Left ventricle myocardium superior (tissue), 1 donor: ENCODE measurements around the gene PDE1C. TPM values are rescaled to one million over a fixed set of nuclear protein-coding genes. Genes with fewer than 3 reads are reported as not detected.

ENCODE experiments used
- ATAC-seq: fragments of 200-7000 bp; cut with Tn5 transposase; one replicate; pipeline ENCODE4 v1.9.1; 2020; ENCODE audit warnings: mild to moderate bottlenecking, moderate library complexity
- DNase-seq: peaks from one replicate; pipeline ENCODE4 v3.0.0-alpha.2; 2020
- intact Hi-C: fragments of 100-400 bp; cut with micrococcal nuclease; formaldehyde crosslinking; loops from one replicate; pipeline ENCODE4 v1.11.0; 2022
- total RNA-seq: library from RNA; stranded (reverse); fragmentation: NEBNext Ultra II Directional; extraction: Animal tissue kit (Norgen Biotek cat#: 25700); gene quantifications from one replicate; pipeline ENCODE4 v1.2.1, GENCODE V29; 2021
- donor health status: DM: no; HTN: yes; CAD: no; lungs with severe emphysema.

Gene PDE1C
- total RNA-seq, 1 donor from 2014 or later, result 192 TPM

DNA sequence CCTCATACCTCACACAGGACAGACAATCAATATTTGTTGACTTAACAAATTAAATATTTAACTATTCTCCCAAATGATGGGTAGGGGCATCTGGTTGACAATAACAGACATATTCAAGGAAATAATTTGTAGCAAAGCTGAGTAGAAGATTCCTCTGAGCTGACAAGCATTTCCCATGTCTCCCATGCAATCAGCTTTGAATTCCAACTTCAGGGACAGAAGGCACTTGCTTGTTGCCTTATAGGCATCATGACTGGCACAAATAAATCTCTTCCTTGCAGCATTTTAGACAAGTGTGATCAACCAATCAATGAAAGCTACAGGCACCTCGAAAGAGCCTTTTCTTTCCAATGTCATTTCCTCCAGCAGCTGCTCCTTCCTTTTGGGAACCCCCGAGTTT is 146.0 kb downstream of the PDE1C start:
- ATAC-seq (no peak), DNase-seq (no peak)
- intact Hi-C loops, result no loop called here

DNA sequence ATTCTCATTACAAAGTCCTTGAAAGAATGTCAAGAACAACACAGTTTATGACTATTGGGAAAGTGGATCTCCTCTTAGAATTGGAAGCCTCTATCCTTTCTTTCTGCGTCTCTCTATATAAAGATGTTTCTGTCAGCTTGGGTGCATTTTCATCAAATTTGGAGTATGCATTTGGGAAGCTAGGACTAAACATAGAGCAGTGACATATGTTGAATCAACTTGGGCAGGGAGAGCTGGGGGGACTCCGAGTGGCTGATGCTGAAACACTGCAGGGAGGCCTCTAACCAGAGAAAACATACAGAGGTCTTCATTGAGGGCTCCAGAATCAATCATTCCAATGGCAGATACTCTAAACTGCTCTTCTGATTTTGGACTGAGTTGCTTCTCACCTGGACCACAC is 147.4 kb downstream of the PDE1C start:
- DNase-seq (no peak), ATAC-seq (no peak)
- intact Hi-C loops, result no loop called here

DNA sequence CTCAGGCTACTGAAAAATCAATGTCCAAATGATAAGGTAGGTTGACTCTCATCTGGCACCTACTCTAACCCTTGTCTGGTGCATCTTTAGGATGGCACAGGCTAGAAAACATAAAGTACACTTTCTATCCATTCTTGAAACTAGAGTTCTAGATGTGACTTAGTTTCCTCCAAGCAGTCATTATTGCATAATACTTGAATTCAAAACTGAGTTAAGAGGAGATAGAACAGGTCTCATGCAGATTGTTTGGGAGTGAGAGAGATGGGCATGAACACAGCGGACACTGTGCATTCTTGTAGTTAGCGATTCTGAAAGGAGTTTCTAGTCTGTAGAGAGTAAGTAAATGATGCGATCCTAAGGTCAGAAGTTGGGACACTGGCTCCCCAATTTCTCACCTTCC is 149.2 kb downstream of the PDE1C start:
- ATAC-seq (no peak), DNase-seq (no peak)
- intact Hi-C loops, result no loop called here

DNA sequence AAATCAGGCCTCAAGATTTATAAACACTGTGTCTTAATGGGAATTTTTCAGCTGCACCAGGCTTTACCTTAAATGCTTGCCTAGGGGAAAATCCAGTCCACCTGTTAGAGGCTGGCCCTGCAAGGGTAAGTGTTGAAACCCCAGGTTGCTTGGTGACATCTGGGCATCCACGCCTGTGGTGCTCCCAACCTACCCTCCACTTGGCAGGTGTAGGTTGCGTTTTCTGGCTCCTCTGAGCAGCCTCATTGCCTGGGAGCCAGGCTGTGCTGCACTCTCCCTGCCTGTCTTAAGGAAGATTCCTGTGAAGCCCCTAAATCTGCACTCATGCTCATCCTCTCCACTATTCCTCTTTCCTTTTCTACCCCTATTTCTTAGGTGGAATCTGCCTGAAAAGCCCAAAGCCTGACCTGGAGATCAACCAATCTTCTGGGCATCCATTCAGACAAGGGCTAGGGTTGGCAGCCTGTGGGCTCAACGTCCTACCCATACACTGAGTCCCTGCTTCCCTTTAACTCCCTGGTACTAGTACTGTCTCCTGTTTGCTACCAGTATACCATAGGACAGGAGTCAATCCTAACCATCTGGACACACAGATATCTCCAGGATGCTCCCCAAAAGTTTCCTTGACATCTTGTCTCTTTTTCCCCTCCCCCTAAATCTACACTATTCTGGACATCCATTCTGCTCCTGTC is 150.4 kb downstream of the PDE1C start:
- DNase-seq (no peak), ATAC-seq (peak; percentile 61)

DNA sequence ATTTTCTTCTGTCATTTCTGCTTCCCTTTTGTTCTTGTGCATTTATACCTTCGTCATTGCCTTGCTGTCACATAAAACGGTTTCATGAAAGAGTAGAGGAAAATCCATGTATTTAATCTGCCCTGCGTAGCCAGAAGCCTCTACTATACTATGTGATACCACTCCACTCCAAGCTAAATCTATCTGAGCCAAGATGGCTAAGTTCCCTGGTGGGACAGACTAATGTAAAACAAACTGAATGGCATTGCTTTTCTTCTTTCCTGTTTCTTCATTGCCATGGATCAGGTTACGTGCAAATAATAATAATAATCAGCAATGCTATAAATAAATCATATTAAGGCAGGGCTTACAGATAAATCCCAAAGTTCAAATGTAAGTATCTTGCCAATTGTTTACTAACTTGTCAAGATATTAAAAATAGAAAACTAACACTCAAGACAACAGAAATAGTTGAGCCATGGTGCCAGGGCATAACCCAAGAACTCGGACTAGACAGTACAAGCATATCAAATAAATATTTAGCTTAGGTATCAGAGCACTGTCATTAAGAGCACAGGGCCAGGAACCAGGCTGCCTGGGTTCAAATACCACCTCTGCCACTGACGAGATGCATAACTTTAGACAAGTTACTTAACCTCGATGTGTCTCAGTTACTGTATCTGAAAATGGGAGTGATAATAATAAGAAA is 151.4 kb downstream of the PDE1C start:
- intact Hi-C loops, result no loop called here
- DNase-seq (no peak), ATAC-seq (peak; percentile 80)

More for the DNA sequence above, 150.4 kb downstream of the PDE1C start:
- intact Hi-C loops, result no loop called here

DNA sequence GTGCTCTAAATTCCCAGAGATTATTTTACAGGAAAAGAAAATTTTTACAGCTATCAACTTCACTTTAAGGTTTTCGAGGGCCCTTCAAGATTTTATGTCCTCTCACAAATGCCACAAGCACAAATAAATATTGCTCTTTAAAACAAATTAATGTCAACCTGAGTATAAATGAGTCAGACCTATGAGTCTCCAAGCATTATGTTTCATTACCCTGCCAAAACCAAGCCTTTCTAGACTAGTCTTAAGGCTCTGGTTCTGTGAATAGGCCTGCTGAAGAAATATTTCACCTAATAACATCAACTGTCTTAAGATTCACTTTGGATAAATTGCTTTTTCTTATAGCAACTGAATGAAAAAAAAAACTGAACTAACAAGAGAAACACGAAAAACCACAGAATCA is 153.0 kb downstream of the PDE1C start:
- DNase-seq (no peak), ATAC-seq (no peak)
- intact Hi-C loops, result no loop called here

DNA sequence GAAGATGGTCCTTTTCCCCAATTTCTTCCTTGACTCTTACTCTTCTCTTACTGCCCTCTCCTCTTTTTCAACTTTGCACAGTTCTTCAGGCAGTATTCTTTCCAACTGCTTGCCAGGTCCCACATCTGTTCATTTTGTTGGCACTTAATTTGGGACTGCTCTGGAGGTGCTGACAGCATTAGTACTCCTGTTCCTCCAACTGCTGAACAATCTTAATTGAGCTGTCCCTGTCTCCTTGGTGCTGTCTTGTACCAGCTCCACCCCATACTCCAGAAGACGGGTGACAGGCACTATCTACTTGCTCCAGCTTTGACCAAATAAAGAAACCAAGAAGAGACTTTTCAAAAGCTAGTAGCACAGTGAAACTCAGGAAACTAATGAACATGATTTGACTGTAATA is 160.0 kb downstream of the PDE1C start:
- intact Hi-C loops, result no loop called here
- DNase-seq (no peak), ATAC-seq (peak; percentile 75)

DNA sequence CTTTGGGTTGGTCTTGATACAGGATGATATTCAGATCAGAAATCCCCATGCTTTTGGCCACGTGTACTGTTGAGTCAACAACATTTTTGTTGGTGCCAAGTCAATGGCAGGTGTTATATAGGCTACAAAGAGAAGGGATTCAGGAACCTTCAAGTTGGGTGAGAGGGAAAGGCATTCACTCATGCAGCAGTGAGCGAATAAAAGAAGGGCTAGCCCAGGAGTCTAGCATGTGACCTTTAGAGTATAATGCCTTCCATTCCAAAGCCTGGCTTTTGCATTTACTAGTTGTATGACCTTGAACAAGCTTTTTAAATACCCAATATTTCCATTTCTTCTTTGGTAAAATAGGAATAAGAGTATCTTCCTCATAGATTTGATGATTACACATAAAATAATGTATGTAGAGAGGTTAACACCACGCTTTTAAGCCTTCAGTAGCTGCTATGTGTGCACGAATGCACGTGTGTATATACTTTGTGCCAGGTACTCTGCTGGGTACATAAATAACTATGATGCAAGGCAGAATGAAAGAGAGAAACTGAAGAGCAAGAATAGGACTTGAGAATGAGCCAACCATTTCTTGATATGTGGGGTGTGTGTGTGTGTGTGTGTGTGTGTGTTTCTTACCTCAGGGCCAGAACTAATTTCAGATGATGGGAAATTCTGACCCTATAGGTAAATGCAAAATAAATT is 163.6 kb downstream of the PDE1C start:
- intact Hi-C loops, result no loop called here
- DNase-seq, result no peak
- peak; percentile 80 for ATAC-seq

DNA sequence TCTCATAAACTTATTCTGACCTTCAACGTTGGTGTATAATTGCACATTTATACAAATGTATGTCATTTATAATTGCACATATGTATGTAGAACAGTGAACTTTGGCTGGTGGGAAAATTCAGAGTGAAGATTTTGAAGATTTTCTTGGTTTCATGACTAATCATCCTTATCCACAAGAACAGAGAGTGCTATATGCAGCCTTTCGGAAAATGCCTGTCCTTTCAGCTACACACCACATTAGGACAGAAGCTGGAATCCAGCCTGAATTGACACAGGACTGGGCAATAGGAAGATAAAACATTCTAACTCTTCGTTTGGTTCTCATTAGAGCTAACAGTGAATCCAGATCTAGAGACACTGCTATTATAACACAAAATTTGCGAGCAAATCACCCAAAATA is 166.2 kb downstream of the PDE1C start:
- ATAC-seq (peak; percentile 60), DNase-seq (no peak)
- intact Hi-C loops, result no loop called here

DNA sequence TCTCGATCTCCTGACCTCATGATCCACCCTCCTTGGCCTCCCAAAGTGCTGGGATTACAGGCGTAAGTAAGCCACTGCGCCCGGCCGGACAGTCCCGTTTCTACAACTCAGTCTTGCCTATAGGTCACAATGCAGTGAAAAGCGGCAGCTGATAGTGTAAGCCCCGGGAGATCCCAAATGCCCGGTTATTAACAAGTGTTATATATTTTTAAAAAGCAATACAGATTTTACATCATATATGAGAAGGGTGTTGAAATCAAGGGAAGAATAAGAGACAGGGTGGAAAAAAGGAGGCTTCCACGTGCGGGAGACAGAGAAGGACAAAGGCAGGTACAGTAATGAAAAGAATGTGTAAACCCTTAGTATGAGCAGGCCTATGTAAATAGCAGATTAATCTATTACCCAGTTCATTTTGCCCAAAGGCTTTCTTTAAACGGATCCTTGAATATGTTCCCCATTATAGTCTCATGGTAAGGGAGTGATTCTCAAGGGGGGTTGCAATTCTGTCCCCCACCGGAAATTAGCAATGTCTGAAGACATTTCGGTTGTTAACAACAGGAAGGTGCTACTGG is 170.8 kb downstream of the PDE1C start:
- ATAC-seq, result no peak
- DNase-seq, result no peak
- intact Hi-C loops, result no loop called here

DNA sequence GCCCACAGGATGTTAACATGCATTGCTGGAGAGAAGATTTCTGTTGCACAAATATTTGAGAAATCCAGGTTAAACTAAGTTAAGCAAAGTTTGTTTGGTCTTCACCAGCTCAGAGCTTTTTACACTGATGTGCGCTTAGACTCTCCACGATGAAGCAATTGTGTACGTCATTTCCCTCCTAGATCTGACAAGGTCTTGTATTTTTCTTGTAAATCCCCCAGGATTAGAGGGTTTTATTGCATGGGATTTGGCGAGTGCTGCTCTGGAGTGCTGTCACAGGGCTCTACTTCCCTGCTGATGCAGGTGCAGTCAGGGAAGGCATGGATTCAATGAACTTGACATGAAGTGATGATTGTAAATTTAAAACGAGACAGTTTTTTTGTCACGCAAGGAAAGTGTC is 173.3 kb downstream of the PDE1C start:
- ATAC-seq, result no peak
- DNase-seq, result no peak

DNA sequence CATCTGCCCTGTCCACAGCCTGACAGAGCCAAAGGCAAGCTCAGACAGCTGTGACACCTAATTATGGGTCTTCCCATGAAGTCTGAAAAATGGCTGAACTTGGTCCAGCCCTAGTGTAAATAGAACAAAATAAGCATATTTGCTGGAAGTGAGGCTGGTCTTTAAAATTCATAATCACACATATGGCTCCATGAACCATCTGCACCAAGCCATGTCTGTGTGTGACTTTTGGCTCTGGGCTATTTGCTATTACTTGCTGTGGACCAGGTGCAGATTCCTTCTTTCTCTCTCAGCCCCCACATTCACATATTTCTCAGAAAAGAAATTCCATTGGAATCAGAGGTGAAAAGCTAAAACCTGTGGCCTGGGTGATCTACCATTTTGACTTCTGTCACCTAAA is 175.9 kb downstream of the PDE1C start:
- ATAC-seq (no peak), DNase-seq (no peak)
- intact Hi-C loops, result no loop called here

More for the DNA sequence above, 173.3 kb downstream of the PDE1C start:
- intact Hi-C loops, result no loop called here

DNA sequence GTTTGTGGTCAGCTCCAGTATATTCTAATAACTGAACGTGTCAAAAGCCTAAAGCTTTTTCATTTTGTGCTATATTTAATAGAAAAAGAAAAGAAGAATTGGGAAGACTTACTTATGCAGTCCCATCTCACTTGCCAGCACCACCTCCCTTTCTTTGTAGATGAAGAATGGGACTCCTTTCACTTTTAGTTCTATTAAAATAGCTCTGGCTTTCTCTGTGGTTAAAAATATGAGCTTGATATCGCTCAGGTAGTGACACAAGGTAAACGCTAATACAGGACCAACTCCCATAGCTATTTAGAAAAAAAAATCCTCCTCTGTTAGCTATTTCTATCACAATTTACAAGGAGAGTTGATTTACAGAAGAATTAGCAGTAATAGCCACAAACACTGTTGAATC is 176.8 kb downstream of the PDE1C start:
- intact Hi-C loops, result no loop called here
- peak; percentile 29 for ATAC-seq

DNA sequence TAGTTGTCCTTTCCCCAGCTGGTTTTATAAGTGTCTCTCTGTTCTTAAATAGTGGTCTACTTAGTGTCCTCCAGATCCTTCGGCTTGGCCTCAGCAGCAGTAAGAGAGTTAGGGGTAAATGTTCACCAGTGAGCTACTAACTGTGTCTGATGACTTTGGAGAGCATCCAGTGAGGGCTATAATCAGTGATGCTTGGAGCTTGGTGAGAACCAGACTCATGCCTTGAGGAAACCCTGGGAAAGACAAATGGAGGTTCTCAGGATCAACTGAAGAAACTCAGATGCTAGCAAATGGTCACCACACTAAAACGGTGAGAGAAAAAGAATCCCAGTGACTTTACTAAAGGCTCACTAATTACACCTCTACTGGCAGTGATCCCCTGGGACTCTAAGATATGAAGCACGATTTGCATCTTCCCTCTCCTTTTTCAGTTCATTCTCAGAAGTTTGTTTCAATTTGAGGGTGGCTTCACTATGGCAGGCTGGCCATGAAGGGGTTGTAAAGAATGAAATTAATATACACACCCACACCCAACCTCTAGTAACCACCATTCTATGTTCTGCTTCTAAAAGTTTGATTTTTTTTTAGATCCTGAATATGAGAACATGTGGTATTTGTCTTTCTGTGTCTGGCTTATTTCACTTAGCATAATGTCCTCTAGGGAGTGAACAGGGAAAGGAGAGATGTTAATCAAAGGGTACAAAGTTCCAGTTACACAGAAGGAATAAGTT is 177.9 kb downstream of the PDE1C start:
- intact Hi-C loops, result no loop called here
- no peak for ATAC-seq
- no peak for DNase-seq

More for the DNA sequence above, 176.8 kb downstream of the PDE1C start:
- no peak for DNase-seq

DNA sequence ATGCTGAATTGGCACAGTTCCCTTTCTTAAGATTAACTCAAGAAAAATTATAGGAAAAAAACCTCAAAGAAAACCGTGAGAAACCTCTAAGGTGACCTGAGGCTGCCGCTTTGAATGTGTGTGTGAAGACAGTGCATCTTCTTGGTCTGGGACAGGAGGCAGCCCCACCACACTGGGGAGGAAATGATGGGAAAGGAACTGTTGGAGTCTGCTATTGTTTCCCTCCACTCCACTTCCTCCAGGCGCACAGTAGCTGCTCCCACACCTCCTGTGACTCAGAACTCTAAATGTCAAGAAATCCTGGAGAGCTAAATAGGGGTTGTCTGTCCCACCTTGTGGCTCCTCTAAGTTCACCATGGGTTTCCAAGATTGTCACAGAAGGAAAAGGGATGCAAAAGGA is 179.4 kb downstream of the PDE1C start:
- intact Hi-C loops, result no loop called here
- ATAC-seq (peak; percentile 14), DNase-seq (no peak)

DNA sequence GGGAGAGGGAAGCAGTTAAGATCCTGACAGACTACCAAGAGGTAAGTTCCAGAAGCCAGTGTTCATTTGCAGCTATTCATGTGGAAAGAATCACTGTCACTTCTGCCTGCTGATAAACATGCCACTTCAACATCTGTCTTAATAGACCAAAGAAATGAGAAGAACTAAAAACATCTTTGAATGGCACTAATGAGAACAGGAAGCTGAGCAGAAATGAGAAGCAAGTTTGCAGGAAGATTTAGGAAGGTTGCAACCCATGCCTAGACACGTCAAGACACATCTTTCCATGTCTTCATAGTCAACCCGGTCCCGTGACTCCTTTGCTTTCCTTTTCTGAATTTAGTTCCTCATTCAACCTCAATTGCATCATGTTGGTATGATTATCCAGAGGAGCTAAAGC is 180.0 kb downstream of the PDE1C start:
- no peak for DNase-seq
- intact Hi-C loops, result no loop called here
- peak; percentile 38 for ATAC-seq

DNA sequence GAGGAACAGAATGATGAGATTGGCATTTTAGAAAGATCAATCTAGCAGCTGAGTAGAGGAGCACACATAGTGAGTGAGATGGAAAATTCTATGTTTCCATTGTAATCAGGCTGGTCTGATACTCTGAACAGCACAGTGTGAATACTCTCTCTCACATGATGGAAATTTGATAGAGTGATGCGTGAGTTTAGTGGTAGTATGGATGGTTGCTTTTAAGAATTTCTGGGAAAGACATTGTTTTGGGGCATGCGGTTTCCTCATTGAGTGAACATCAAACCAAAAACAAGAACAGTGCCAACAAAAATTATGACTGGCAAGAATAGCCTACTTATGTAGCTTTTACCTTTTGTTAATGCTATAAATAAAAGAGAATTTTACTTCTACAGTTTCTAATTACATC is 183.2 kb downstream of the PDE1C start:
- ATAC-seq, result no peak
- DNase-seq, result no peak
- intact Hi-C loops, result no loop called here

DNA sequence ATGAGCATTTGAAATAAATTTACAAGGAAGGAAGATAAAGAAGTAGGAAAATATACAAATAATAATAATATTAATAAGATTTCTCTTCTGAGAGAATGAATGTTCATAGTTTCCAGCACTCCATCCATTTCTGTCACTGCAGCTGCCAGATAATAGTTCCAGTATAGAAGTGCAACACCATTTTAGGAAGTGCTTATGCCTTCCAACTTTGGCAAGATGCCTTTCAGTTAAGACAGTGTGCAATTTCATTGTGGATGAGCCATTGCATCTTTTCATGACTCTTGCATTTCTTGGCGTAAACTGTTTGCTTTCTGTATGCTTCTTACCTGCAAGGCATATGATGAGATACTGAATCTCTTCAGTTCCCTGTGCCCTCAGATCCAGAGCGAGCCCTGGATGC is 185.0 kb downstream of the PDE1C start:
- DNase-seq, result no peak
- intact Hi-C loops, result no loop called here
- ATAC-seq, result peak; percentile 46

DNA sequence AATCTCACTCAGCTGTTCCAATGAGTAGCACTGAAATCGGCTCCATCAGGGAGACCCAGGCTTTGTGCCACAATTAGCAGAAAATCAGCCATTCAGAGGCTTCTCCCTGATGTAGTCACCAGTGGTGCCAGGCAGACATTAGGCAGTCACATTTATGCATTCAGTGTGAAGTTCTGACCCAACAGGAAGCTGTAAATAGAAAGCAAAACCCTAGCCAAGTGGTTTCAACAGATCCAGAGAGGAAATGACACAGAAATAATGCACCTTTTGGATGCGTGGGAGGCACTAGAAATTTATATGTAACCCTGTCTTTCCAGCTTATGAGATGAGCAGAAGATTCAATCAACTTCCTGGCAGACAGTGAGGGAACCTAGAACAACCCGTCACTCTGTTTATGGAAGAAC is 186.4 kb downstream of the PDE1C start:
- ATAC-seq (peak; percentile 52), DNase-seq (no peak)
- intact Hi-C loops, result no loop called here

DNA sequence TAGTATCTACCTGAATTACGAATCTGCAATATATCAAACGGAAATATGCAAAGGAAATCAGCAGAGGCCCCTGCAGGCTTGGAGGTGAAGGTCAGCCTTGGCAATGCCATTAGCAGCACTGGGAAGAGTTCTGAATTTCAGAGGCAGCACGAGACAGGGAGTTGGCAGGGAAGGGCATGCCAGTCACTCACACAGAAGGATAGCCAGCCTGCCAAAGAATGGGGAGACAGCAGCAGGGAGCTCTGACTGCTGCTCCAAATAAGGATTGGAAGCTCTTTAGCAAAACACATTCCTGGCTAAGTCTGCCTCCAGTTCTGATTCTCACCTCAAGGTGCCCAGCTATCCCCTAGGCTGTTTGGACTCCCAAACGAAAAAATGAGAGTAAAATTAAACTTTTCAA is 188.0 kb downstream of the PDE1C start:
- DNase-seq (peak; percentile 75), ATAC-seq (peak; percentile 93)
- intact Hi-C loops, result no loop called here
